CD4-positive, alpha-beta T cell treated with Interleukin-17A for 1 hour (primary cell): ENCODE results near the gene SPART.
A peak's percentile ranks its signal among the peaks of the same experiment; 100 is the strongest.

Experiments used
- DNase-seq: peaks from one replicate; pipeline ENCODE4 v3.0.0-alpha.2; 2020

Gene SPART

DNA sequence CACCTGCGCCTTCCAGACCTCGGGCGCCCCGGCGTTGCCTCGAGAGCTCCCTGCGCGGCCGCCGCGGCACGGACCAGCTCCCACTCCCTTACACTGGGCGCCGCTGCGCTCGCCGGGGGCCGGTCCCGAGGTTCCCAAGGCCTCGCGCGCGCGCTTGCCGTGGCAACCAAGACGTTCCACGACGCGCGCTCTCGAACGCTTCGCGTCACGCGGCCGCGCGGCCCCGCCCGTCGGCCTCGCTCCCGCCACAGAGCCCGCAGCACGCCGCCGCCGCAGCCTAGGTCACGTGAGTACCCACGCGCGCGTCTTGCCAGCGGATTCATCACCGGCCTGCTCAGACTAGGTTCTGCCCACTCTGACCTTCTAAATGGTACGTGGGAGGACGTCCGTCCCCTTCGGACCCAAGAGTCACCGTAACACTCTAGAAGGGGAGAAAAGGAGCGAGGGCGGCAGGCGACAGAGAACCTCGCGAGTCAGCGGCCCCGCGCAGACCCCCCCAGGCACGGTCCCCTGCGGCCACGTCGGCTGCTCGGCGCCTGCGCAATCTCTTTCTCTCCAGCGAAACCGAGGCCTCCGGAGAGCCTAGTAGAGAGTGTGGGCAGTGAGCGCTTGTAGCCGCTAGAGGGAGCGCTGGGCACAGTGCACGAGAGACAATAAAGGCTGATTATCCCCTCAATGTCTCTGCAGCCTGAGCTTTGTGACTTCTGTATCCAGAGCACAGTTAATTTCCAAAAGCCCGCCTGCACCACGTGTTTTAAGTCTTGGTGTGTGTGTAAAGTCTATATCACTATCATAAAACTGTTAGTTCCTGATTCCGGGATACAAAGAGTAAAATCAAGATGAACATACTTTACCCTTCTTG is at the start of gene SPART:
SPART (minus strand) TSS at position 173 of the 862 bp plus-strand sequence. CDS start 10,564 bp downstream, outside the sequence.
- peak; percentile 92 for DNase-seq

- no peak for DNase-seq
These were observed 49.1 kb upstream of the SPART start for GRCh38 chr13:36395280-36395679.

- DNase-seq: no peak
These were observed 39.3 kb upstream of the SPART start for GRCh38 chr13:36385489-36385888.

DNA sequence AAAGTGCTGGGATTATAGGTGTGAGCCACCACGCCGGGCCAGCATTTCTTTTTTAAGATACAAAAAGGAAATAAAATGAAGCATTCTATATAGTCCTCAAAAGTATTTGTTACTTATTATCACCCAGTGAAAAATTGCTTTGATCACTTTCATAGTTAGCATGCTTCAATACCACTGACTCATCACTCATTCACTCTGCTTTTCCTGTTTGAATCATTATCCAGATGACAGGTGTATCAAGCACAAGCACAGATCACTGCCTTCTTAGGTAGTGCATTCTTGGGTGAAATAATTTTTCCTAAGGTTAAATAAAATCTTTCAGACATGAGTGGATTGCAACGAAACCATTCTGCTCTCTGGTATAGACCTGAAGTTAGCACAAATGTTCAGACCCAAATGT is 35.8 kb upstream of the SPART start:
- no peak for DNase-seq

DNA sequence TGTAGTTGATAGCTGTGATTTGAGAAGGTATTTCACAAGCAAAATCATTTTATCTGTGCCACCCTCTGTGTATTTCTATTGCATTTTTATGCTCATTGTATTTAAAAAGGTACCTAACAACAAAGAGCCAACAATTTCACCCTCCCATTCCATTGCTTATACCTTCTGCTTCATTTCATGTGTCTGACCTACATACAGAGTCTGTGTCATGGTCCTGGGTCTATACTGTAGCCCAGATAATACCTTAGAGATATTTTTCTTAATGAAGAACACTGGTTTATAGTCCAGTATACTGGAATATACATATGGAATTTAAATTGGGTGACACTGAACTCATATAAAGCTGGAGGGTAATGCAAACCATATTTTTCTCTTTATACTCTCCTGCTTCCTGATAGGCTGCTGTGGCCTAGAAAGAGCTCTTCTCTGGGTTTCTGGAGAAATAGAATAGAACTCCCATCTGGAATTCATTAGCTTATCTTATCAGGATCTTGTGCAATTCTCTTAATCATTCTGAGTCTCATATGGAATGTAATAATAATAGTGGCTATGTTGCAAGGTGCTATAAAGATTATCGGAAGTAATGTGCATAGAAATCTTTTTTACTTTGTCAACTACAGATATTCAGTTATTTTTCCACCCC is 31.8 kb upstream of the SPART start:
- DNase-seq: no peak

- DNase-seq: no peak
These were observed 27.9 kb upstream of the SPART start for GRCh38 chr13:36374063-36374462.

- no peak for DNase-seq
These were observed 25.0 kb upstream of the SPART start for GRCh38 chr13:36371185-36371584.

DNA sequence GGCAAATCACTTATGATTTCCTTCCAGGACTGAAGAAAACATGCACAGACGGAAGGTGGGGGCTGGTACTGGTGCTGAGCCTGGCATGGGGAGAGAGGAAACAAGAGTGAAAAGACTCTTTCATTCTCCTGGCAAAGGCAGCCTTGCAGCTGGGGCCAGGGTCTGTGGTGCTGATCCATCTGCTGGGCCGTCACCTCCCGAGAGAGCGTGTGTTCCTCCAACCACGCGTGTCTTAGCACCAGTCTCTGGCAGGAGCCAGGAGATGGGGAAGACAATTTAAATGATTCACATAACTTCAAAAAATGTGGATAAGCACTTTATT is 23.9 kb upstream of the SPART start:
- no peak for DNase-seq

DNA sequence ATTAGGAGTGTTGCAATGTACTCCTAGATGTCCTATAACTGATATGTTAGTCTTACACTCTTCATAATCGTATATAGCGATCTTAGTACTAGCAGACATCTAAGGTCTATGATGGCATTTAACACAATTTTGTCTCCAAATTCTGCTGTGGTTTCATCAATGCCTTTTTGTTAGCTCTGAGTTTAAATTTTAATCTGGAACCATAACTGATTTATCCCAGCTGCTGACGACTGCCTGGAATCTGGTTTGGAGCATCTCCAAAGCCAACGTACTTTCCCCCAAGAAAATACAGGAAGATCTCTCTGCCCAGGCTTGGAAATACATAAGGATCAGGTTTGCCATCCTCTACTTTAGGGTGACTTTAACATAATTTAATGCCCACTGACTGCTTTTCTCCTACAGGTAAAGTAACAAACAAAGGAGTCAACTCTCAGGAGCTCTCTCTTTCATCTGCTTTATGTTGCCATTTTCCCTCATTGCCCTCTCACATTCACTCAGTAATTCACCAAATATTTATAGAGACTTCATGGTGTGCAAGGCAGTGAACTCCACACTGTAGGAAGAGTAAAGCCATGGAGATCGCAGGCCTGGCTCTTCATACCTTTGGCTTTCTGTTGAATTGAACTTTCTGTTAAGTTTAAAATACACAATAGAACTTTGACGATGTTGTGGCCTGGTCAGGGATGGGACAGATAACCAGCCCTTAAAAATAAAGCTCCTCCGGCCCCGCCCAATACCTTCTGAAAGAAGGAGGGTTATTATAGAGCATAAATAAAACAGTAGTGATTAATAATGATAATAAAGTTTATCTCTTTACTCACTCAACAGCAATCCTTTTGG is 23.3 kb upstream of the SPART start:
- DNase-seq: no peak

DNA sequence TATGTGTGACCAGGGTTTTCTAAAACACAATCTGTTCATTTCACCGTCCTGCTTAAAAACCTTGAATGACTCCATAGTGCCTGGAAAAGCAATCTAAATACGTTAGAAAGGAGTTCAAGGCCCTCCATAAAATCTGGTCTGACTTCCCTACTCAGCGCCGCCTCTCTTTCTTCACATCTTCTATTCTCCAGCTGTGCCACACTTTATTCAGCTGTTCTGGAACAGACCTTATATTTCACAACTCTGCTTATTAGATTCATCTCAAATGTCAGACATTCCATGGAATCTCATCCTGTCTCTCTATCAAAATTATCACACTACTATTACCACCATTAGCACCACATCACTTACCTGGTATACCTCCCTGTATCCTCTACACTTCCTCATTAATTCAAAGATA is 19.8 kb upstream of the SPART start:
- no peak for DNase-seq

DNA sequence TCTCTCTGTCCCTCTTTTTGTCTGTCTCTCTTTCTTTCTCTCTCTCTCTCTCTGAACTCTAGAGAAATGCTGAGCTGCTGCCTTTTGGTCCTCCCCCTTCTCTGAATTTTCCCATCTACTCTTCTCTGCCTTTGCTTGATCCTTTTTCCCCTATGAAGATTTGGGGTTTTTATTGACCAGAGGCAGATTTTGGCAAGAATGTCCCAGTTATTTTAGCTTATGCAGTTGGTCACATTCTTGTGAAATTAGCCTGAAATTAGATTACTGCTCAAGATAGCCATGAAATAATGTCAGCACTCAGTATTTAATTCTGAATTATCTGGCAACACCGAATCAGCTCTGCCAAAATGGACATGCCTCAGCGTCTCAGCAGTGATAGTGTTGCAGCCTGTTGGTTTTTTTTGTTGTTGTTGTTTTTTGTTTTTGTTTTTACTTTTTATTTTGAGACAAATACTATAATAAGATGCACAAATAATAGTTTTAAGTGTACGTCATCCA is 17.2 kb upstream of the SPART start:
- no peak for DNase-seq

- DNase-seq: no peak
These were observed 16.7 kb upstream of the SPART start for GRCh38 chr13:36362914-36363313.

- DNase-seq: no peak
These were observed 16.1 kb upstream of the SPART start for GRCh38 chr13:36362251-36362650.

DNA sequence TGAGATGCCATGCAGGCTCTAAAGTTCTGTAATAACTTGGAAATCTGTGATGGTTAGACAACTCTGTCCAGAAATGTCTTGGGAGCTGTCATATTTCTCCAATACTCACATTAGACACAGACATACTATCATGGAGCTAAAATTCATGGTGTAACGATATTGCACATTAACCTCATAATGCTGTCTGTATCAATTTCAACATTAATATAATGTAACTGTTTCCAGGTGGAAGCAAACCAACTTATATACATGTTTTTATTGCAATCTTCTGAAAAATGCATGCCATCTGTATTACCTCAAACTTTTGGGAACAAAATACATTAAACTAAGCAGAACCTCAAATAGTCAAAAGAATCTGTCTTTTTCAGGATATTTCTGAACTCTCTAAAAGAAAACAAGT is 14.7 kb upstream of the SPART start:
- DNase-seq: no peak

GRCh38 chr13:36359301-36359950 is 13.2 kb upstream of the SPART start:
- no peak for DNase-seq

DNA sequence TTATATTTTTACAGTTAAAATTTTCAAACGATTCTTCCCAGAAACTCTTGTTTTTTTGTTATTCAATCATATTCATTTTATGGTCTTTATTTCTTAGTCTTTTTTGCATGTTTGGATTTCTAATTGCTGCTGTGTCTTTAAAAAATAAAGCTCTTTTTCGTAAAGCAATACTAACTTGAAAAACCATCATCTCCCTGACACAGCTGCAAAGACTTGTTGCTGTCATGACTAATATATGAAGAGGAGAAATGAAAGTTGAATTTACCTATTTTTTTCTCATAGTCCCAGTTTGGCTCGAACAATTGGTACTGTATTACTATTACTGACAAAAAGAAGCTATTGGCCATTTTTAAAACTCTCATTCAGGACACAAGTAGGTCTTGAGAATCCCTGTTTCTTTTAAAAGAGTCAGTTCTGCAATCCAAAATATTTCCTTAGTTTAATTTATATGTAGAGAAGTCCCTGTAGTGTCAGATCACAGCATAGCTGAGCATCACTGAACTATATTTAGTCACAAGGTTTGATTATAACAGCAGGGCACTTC is 12.1 kb upstream of the SPART start:
- DNase-seq: no peak

DNA sequence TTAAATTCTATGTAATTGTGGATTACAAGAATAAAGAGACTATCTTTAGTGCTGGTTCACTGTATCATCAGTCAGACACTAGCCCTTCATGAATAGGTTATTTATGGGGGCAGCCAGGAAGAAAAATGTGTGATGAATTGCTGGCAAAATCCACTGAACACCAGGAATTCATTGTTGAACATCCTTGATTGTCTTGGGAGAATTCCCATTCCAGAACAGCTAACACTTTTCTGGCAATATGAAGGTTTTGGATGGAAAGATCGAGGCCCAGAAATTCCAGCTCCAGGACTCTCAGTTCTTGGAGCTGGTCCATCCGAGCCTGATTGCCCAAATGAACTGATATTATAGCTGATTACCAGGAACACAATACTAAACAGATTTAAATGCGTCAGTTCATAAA is 11.5 kb upstream of the SPART start:
- DNase-seq: no peak

DNA sequence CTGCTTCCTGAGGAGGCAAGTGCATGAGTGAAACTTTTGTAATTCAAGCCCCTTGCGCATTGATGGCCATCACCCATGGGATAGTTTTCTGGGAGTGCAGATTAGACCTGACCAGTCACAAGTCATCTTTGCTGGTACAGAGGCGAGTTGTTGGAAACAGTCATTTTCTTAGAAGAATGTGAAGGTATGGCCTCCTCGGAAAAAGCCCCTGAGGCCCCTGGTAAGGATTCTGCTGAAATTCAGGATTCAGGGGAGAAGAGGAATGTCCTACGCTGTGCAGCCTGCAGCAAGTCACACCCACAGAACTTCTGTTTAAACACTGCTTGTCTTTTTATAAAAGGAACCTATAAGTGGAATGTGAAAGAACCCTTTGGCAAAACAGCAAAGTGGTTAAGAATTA is 11.0 kb upstream of the SPART start:
- DNase-seq: no peak

GRCh38 chr13:36356058-36356457 is 9.9 kb upstream of the SPART start:
- DNase-seq: no peak

DNA sequence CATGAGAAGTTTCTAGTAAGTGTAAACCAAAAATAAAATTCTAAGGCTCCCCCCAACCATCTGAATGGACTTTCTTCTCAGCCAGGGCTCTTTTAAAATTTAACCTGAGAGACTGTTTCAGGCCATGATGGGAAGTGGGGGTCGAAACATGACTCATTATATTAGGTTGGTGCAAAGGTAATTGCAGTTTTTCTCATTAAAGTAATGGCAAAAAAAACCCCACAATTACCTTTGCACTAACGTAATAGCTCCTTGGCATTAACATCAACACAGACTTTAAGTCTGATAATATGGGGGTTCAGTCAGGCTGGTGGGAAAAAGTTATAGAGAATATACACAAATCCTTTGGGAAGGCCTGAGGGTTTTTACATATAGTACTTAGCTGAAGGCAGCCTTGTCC is 9.4 kb upstream of the SPART start:
- DNase-seq: no peak

GRCh38 chr13:36354842-36355623 is 8.8 kb upstream of the SPART start:
- no peak for DNase-seq

DNA sequence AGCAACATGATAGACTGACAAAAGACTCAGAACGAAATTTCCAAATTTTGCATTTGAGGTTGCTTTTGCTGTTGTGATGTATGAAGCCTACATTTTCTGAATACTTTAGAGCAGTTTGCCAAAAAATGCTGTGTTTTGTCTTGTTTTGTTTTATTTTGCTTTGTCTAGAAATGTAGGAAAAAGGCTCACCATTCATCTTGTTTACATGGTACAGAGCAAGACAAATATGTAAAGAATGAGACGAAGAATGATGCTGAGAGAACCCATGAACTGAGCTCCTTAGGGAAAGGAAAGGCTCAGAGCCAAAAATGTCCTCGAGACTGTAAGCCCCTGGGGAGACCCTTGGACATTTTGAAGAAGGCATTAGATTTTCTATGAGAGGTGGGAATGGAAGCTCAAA is 6.8 kb upstream of the SPART start:
- DNase-seq: no peak
